Natural killer cell (primary cell): ENCODE results near the gene SPAG6. TPM values are rescaled to one million over a fixed set of nuclear protein-coding genes. Genes with fewer than 3 reads are reported as not detected.
"Not testable (repeated sequence)": the region's sequence is repeated elsewhere in the genome, so short reads cannot be mapped to it uniquely, and the experiment has no call there.

Experiments
- ATAC-seq, 3 donors: fragments of 150-1000 bp in 2 of 3; fragments of 200-7000 bp in 1 of 3; cut with Tn5 transposase; 1 replicate in 1 of 3; 2 replicates in 2 of 3; pipeline ENCODE4 v1.10.0; 2021; ENCODE audit warnings: mild to moderate bottlenecking in 2 of 3, moderate library complexity in 2 of 3
- DNase-seq, 2 donors: peaks; one replicate each; pipeline versions ENCODE4 v3.0.0 to v3.0.0-alpha.2; 2013 to 2021; ENCODE audit warnings: mixed read lengths in 1 of 2
- H3K27ac ChIP-seq: one replicate; pipeline ENCODE4 v1.5.1; 2013; ENCODE audit warnings: mild to moderate bottlenecking, low read length
- H3K27me3 ChIP-seq: one replicate; pipeline ENCODE4 v1.6.1; 2013; ENCODE audit warnings: low read length; ENCODE audit not compliant: control insufficient read depth, insufficient read depth
- H3K36me3 ChIP-seq: one replicate; pipeline ENCODE4 v1.6.1; 2013; ENCODE audit warnings: low read length; ENCODE audit not compliant: control insufficient read depth, insufficient read depth
- H3K4me1 ChIP-seq: one replicate; pipeline ENCODE4 v1.6.1; 2013; ENCODE audit warnings: low read length; ENCODE audit not compliant: control insufficient read depth, insufficient read depth
- H3K4me3 ChIP-seq: one replicate; pipeline ENCODE4 v1.5.1; 2013; ENCODE audit warnings: low read length
- H3K9me3 ChIP-seq: one replicate; pipeline ENCODE4 v1.6.1; 2013; ENCODE audit warnings: low read length; ENCODE audit not compliant: control insufficient read depth, insufficient read depth
- H3K27ac Mint-ChIP-seq, 2 donors: one replicate each; pipeline ENCODE4 v1.8.0; 2022; ENCODE audit warnings: mild to moderate bottlenecking in 2 of 2, mixed read lengths in 2 of 2, moderate library complexity in 1 of 2
- H3K27me3 Mint-ChIP-seq, 2 donors: one replicate each; pipeline ENCODE4 v1.8.0; 2022; ENCODE audit warnings: low read depth in 2 of 2, mixed read lengths in 2 of 2
- H3K36me3 Mint-ChIP-seq: one replicate; pipeline ENCODE4 v1.8.0; 2022; ENCODE audit warnings: mixed read lengths
- H3K4me1 Mint-ChIP-seq, 2 donors: one replicate each; pipeline ENCODE4 v1.8.0; 2022; ENCODE audit warnings: mixed read lengths in 2 of 2
- H3K4me3 Mint-ChIP-seq: one replicate; pipeline ENCODE4 v1.8.0; 2022; ENCODE audit warnings: mild to moderate bottlenecking, moderate library complexity, mixed read lengths
- H3K9me3 Mint-ChIP-seq, 2 donors: one replicate each; pipeline ENCODE4 v1.8.0; 2022; ENCODE audit warnings: mixed read lengths in 2 of 2
- CTCF ChIP-seq: fragments of 200-600 bp; IDR thresholded peaks from one replicate; pipeline ENCODE4 v1.8.0; 2022; ENCODE audit warnings: antibody characterized with exemption
- WGBS: methylation state at CpG from one replicate; pipeline ENCODE4 v1.1.7; 2013; ENCODE audit warnings: missing lambda C conversion rate; ENCODE audit not compliant: insufficient coverage; 5-methylcytosine and 5-hydroxymethylcytosine counted together
- intact Hi-C: fragments of 100-400 bp; cut with micrococcal nuclease; formaldehyde crosslinking; loops from one replicate; pipeline ENCODE4 v1.14.2; 2022
- total RNA-seq, 4 donors: library from RNA; stranded (reverse); fragments of 120-200 nt in 1 of 4; gene quantifications; one replicate each; pipeline versions ENCODE4 v1.2.3 to v1.2.4, GENCODE V29; 2013 to 2022

SPAG6 gene
- total RNA-seq, 3 donors from 2014 or later (not counting 1 experiment from before 2014, with no cell fraction given) = 0.35 to 0.79 TPM; not detected in 1

GRCh38 chr10:22351131-22351703 is 5.9 kb downstream of the SPAG6 start:
- Mint-ChIP-seq H3K9me3 (peaks cover 0 to 2% of the 10 kb centered on the region in 2 donors), H3K36me3 (no peaks in the 10 kb centered on the region), H3K27ac (no peak overlapping the region), H3K27me3 (peaks cover 17 to 31% of the 10 kb centered on the region in 2 donors), H3K4me1 (no peaks in the 10 kb centered on the region), H3K4me3 (no peak overlapping the region)
- DNase-seq = no peak
- Histone ChIP-seq H3K4me1 (no peaks in the 10 kb centered on the region), H3K27ac (no peak overlapping the region), H3K36me3 (no peaks in the 10 kb centered on the region), H3K27me3 (peaks cover 12% of the 10 kb centered on the region), H3K4me3 (no peak overlapping the region), H3K9me3 (no peaks in the 10 kb centered on the region)
- 97% methylated on average over 5 of the region's 5 CpGs for WGBS
- intact Hi-C loops = no loop called here
- no peak for TF ChIP-seq CTCF
- ATAC-seq = no peak

- no peaks in the 10 kb centered on the region for H3K36me3 ChIP-seq
- no peak overlapping the region for H3K27ac ChIP-seq
- Mint-ChIP-seq H3K9me3 (no peaks in the 10 kb centered on the region), H3K27me3 (peaks cover 16 to 25% of the 10 kb centered on the region in 2 donors), H3K4me1 (peaks cover 0 to 3% of the 10 kb centered on the region in 2 donors), H3K36me3 (no peaks in the 10 kb centered on the region), H3K27ac (no peak overlapping the region), H3K4me3 (no peak overlapping the region)
- DNase-seq (no peak), ATAC-seq (no peak)
- no peaks in the 10 kb centered on the region for H3K4me1 ChIP-seq
- intact Hi-C loops = no loop called here
- no peaks in the 10 kb centered on the region for H3K27me3 ChIP-seq
- no peak for TF ChIP-seq CTCF
- no peaks in the 10 kb centered on the region for H3K9me3 ChIP-seq
- H3K4me3 ChIP-seq = no peak overlapping the region
- WGBS = 97% methylated on average over 4 of the region's 4 CpGs
Measured at GRCh38 chr10:22356324-22356873, 11.1 kb downstream of the SPAG6 start.

- H3K36me3 ChIP-seq, H3K27ac Mint-ChIP-seq, ATAC-seq, H3K4me1 Mint-ChIP-seq, H3K9me3 Mint-ChIP-seq, H3K4me1 ChIP-seq, H3K9me3 ChIP-seq, H3K27me3 ChIP-seq, H3K4me3 Mint-ChIP-seq, DNase-seq, intact Hi-C loops, H3K36me3 Mint-ChIP-seq, H3K4me3 ChIP-seq, H3K27ac ChIP-seq: not testable (repeated sequence)
- peaks cover 16 to 25% of the 10 kb centered on the region in 2 donors for H3K27me3 Mint-ChIP-seq
- WGBS = no CpG with 5 or more reads among the region's 4 CpGs
Measured at GRCh38 chr10:22357770-22358169, 12.5 kb downstream of the SPAG6 start.

- intact Hi-C loops = no loop called here
- Mint-ChIP-seq H3K36me3 (no peaks in the 10 kb centered on the region), H3K4me3 (no peak overlapping the region), H3K27ac (no peak overlapping the region), H3K27me3 (peaks cover 5 to 19% of the 10 kb centered on the region in 2 donors), H3K9me3 (no peaks in the 10 kb centered on the region), H3K4me1 (peaks cover 6% of the 10 kb centered on the region in 2 donors)
- no peaks in the 10 kb centered on the region for H3K36me3 ChIP-seq
- DNase-seq (no peak), ATAC-seq (no peak)
- no peak overlapping the region for H3K27ac ChIP-seq
- H3K9me3 ChIP-seq = no peaks in the 10 kb centered on the region
- no peak for TF ChIP-seq CTCF
- H3K4me1 ChIP-seq = no peaks in the 10 kb centered on the region
- WGBS = 58% methylated on average over 5 of the region's 6 CpGs
- no peak overlapping the region for H3K4me3 ChIP-seq
- H3K27me3 ChIP-seq = no peaks in the 10 kb centered on the region
Measured at GRCh38 chr10:22363305-22363704, 18.0 kb downstream of the SPAG6 start.
